Retina (tissue), 1 donor: ENCODE data around the gene MED8.
A peak's percentile ranks its signal among the peaks of the same experiment; 100 is the strongest.
"Not testable (repeated sequence)": the region's sequence is repeated elsewhere in the genome, so short reads cannot be mapped to it uniquely, and the experiment has no call there.

Experiments
- DNase-seq: peaks from one replicate; pipeline ENCODE4 v3.0.0-alpha.2; 2016

Gene MED8

DNA sequence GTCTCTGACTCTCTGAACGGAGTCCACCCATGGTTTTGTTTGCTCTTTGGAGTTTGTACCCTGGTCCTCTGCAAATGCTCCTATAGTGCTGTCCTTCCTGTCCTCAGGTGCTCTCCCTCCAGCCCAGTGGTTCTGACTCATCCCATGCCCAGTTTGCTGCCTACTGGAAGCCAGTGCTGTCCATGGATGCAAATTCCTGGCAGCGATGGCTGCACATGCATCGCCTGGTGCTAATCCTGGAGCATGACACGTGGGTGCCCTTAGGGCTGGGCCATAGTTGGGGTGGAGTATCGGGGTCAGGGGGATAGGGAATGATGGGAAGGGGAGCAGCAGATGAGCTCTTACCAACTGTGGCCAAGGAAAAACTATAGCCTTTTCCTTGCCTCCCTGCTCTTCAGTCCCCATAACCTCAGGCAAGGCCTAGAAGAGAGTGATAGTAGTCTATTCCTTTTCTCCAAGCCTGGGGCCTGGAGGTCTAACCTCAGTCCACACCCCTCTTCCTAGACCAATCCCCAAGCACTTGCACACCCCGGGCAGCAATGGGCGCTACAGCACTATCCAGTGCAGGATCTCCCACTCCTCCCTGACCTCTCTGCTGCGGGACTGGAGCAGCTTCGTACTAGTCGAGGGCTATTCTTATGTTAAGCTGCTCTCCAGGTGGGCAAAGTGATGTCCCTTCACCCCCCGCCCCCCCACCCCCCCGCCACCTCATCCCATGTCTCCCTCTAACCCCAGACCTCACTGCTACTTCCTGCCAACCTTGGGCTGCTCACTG lies 32.6 kb upstream of the MED8 start:
- DNase-seq = no peak

DNA sequence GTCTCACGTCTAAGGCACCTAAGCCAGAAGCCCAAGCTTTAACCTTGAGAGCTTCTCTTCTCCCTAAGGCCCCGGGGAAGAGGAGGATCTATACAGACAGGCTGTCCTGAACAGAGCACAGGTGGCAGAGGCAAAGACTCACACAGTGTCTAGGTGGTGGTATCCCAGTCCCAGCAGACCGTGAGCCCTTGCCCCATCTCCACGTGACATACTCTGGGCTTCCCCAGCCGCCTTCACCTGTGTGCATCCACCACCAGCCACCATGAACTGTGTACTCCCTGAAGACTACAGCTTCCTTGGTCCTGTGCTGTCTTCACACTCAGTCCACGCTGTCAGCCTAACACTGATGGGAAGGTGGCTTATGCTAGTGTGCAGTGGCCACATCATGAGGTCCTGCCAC lies 31.8 kb upstream of the MED8 start:
- no peak for DNase-seq

DNA sequence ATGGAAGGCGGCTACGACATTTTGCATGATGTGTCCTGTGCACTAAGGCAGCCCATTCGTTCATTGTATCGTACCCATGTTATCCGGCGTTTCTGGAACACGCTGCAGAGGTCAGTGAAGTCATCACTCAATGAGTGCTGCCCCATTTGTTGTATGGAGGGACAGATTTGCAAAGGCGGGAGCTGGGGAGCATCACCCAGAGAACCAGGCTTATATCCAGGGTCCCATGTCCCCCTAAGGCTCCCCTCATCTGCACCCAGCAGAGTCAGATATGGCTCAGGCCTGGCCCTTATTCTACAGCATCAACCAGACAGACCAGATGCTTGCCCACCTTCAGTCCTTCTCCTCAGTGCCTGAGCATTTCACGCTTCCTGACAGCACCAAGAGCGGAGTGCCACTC lies 31.3 kb upstream of the MED8 start:
- DNase-seq = no peak

DNA sequence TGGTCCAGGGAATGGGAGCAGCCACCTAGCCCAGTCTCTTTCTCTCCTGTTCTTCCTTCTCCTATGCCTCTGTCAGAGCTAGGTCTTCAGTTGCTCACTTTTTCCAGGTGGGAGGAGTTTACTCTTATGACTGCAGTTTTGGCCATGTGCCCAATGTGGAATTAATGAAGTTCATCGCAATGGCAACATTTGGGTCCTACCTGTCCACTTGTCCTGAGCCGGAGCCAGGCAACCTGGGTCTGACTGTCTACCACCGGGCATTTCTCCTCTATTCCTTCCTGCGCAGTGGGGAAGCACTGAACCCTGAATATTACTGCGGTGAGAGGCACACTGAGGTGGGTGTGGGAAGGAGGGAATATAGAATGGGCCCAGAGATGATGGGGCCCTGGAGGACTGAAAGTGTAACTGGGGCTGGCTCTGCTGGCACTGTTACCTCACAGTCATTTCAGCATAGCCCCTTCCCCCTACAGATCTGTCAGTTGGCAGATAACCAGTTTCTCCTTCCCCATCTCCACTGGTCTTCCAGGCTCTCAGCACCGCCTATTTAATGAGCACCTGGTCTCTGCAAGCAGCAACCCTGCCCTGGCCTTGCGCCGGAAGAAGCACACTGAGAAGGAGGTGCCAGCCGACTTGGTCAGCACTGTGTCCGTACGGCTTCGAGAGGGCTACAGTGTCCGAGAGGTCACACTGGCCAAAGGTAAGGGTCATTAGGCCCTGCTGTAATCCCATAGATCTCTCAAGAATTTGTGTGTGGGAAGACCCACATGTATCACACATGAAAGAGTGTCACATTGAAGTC lies 30.2 kb upstream of the MED8 start:
- no peak for DNase-seq

DNA sequence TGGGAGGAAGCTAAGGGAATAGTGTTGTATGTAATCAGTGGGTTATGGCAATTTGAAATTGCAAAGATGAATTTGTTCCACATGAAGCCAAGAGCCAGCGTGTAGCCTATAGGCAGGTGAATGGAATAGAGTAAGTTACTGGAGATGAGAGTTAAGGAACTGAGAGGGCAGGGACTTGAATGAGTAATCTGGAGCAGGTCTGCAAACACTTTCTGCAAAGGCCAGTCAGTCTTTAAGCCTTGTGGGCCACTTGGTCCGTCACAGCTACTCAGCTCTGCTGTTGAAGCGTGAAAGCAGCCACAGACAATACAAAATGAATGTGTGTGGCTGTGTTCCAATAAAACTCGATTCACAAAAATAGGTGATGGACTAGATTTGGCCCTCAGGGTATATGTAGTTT lies 29.3 kb upstream of the MED8 start:
- no peak for DNase-seq

DNA sequence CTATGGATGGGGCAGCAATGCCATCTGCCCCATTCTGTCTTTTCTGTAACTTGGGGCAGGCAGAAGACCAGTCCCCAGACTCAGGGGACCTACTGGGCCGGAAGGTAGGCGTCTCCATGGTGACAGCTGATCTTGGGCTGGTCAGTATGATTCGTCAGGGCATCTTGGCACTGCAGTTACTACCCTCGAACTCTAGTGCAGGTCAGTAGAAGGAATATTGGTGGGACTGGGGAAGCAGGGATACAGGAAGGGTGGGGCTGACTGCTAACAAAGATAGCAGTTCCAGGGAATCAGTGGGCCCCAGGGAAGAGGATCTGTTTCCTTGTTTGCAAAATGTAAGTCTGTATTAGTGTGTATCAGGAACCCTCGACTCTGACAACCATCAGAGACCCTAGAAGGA lies 26.3 kb upstream of the MED8 start:
- no peak for DNase-seq

DNA sequence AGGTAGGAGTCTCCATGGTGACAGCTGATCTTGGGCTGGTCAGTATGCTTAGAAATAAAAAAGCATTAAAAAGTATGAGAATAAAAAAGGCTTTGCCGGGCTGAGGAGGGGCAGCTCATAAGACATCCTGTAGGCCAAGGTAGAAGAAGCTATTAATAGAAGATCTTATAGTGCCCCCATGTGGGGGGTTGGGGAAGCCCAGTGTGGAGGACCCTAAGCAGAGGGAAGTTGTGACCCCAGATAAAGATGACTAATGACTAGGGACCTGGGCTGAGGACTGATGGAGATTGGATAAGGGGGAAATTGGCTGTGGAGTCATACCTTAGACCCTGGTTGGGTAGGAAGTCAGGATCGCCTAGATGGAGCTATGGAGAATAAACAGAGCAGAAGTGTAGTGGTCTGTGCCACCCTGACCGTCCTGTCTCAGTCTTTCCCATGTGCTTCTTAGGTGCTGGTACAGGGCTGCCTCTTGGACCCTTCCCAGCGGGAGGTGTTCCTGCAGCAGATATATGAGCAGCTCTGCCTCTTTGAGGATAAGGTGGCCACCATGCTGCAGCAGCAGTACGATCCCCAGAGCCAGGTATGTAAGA lies 25.1 kb upstream of the MED8 start:
- DNase-seq = peak; percentile 64

DNA sequence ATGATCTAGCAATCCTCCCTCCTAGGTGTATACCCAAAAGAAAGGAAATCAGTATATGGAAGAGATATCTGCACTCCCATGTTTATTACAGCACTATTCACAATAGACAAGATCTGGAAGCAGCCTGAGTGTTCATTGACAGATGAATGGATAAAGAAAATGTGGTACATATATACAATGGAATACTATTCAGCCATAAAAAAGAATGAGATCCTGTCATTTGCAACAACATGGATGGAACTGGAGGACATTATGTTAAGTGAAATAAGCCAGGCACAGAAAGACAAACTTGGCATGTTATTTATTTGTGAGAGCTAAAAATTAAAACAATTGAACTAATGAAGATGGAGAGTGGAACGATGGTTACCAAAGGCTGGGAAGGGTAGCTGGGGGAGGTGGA lies 23.8 kb upstream of the MED8 start:
- DNase-seq = not testable (repeated sequence)

DNA sequence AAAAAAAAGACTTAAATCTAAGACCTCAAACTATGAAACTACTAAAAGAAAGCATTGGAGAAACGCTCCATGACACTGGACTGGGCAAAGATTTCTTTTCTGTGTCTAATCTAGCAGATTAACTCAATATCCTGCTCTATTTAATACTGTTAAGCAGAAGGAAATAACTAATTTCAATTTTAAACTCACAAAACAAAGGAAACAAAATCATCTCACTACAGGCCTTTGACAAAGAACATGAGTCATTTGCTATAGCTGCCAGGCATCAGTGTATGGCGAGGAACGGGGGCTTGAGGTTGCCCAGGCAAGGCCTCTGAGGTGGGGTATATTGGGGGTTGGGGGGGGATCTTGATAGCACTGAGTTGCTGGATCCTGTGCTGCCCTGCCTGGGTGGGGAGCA lies 21.0 kb upstream of the MED8 start:
- no peak for DNase-seq

DNA sequence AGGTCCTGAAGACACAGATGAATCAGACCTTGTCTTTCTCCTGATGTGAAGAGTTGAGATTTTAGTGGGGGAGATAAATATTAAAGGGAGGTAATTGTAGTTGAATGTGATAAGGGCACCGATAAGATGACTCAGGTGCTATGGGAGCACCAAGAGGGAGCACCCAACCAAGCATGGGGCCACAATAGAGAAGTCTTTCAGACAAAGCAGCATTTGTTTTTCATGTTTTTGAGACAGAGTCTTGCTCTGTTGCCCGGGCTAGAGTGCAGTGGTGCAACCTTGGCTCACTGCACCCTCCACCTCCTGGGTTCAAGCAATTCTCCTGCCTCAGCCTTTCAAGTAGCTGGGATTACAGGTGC lies 16.3 kb upstream of the MED8 start:
- no peak for DNase-seq

DNA sequence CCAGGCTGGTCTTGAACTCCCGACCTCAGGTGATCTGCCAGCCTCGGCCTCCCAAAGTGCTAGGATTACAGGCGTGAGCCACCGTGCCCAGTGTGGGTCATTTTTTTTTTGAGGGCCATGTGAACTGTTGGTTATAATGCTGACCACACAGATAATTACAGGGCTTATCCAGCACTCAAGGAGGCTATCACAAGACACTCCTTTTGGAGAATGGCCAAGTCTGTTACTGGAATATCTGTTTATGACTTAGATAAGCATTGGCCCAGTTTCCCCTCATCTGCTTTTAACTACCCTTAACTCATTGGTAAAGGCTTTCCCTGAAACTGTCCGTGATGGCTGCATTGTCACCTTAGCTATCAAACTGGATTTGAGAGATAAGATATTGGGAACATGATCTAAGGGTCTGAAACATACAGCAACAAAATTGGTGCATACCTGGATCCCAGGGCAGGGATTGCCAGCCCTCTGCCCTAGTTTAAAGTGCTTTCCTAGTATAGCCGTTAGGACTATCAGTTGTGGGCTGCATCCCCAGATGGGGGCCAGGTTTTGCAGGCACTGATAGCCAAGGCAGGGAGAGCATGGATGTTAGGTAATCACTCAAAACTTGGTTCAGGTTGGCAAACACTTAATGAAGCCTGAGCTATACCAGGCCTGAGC lies 15.7 kb upstream of the MED8 start:
- no peak for DNase-seq

DNA sequence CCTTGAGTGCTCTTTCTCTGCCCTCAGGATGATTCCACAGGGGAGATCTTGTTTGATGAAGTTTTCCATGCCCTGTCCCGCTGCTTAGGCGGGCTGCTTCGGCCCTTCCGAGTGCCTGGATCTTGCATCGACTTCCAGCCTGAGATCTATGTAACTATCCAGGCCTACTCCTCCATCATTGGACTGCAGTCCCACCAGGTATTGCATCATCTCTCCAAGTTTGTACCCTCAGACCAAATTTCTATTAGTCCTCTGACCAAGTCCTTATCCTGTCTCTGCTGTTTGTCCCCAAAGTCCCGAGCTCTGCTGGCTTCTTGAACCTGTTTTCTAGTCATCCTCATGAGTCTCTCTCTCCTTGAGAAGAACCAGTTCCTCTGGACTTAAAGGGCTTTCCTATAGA lies 14.8 kb upstream of the MED8 start:
- DNase-seq = no peak

DNA sequence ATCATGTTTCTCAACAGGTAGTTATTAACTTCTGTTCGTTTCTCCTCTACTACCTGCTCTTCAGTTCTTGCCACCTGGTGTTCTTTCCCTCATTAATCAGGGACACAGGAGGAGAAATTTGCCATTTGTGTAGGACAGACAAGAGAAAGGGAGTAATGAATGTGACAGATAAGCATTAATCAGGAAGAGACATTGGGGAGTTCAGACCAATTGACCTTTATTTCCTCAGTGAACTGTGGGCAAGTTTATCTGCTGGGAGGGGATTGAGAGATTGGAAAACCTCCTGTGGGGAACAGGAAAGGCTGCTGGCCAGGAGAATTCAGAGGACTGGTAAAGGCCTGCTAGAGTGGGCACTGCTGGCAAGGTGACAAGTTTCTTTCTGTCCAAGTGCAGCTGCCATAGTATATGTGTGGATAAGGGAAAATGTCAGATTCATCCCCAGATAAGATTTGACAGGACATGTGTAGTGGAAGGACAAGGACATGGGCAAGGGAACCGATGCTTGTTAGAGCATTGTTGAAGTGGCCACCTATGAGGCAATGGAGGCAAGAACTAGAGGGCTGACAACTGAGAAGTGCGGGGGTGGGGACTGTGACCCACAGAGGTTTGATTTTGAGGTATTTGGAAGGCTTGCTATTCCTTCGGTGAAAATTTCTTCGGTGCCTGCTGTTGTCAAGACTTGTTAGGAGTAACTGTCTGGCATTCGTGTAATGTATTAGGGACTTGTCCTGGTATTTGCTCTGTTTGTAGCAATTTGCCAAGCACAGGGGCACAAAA lies 12.7 kb upstream of the MED8 start:
- no peak for DNase-seq

DNA sequence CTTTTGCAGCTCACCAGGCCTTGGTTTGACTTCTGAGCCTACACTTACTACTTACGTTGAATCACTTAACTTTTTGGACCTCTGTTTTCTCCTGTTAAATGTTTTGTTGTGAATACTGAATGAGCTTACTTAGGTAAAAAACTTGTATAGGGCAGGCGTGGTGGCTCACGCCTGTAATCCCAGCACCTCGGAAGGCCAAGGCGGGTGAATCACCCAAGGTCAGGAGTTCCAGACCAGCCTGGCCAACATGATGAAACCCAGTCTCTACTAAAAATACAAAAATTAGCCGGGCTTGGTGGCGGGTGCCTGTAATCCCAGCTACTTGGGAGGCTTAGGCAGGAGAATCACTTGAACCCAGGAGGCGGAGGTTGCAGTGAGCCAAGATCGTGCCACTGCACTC lies 10.8 kb upstream of the MED8 start:
- DNase-seq = not testable (repeated sequence)

DNA sequence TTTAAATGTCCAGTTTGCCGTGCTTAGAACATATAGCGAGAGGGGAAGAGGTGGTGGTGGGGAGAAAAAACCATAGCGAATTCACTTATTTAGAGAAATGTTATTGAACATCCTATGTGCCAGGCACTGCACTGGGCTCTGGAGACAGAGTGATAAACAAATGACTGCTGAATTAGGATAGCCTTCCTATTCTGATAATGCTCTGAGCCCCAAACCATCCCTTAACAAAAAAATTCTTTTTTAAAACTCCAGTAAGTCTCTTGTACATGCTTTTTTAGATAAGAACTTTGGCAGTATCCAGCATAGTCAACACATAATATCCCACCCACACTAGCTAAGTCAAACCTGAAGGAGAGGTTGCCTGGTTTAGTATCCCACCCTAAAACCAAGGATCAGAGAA lies 8.6 kb upstream of the MED8 start:
- DNase-seq = no peak

DNA sequence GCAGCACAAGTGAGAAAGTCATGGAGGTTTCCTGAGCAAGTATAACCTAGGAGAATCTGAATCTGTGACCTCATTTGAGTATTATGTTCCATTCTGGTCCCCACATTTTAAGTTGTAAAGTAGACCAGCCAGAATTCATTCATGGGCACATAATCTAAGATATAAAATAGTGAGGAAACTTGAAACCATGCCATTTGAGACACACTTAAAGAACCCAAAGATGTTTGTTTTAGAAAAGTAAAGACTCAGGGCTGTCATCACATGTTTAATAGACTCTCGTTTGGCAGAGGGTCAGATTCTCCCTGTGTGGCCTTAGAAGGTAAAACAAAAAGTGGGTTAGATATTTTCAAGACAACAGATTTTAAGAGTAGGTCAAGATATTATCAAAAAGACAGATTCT lies 6.5 kb upstream of the MED8 start:
- DNase-seq = no peak

DNA sequence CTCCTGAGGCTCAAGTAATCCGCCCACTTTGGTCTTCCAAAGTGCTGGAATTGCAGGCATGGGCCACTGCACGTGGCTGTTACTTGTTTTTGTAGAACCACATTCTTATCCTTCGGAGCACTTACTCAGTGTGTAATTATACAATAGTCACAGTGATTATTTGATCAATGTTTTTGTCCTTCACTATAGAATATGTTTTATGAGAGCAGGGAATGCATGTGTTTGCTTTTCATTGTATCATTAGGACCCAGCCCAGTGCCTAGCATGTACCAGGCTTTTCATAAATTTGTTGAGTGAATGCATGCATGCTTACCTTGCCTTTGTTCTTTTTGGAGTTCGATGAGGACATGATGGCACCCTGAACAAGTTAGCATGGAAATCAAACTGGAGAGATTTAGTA lies 5.9 kb upstream of the MED8 start:
- DNase-seq = no peak

DNA sequence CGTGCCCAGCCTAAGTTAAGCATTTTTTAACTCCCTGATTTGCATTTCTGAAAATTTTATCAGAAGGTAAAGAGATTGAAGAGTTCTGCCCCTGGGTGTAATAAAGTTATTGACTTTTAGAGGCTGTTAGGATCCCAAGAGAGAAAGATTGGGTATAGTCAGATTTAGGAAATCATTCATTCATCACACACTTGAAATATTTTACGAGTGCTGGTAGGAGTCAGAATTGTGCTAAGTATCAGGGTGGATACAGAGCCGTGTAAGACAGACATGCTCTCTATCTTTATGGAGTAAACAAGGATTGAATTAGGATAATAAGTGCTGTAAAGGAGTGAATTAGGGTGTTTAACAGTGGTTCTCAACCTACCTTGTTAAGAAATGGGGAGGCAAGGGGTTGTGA lies 3.1 kb upstream of the MED8 start:
- DNase-seq = no peak

DNA sequence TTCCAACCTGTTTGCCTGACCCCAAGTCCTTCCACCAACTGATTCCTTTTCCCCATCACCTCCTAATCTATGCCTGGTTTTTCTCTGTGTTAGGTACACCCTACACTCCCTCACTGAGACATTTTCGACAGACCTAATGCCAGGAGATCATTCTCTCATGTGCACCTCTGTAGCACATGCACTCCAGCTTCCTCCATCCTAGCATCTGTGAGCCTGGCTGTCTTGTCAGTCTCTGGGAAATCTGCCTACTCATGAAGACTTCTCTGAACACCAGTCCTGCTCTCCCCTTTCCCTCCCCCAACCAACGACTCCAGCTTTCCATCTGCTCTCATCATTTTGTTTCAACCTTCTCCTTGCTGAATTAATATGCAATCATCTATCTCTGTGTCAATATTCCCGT lies 987 bp downstream of the MED8 start:
- no peak for DNase-seq

DNA sequence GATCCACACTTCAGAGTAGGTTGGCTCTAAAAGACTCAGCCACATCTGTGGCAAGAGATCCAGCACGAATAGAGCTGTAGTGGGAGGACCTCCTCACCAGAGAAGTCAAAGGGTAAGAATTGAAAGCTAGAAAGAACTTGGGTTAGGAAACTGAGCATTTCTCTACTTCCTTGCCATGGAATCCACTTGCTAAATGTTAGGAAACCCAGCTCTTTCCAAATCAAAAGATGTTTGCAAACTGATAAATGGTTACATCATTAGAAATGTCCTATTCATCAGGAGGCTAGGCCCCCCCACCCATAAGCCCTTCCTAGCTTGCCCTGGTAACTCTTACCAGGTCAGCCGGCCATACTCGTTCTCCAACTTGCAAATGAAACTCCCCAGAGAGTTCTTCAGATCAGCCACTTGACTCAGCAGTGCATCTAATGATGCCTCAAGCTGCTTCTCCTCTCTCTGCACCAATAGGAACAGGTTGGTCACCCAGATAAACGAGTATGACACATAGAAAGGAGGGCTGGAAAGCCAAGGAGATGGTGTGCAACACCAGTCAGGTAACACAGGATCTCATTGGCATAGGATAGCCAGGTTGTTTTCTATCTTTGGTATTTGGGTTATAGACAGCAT lies 1.5 kb downstream of the MED8 start:
- DNase-seq = no peak

DNA sequence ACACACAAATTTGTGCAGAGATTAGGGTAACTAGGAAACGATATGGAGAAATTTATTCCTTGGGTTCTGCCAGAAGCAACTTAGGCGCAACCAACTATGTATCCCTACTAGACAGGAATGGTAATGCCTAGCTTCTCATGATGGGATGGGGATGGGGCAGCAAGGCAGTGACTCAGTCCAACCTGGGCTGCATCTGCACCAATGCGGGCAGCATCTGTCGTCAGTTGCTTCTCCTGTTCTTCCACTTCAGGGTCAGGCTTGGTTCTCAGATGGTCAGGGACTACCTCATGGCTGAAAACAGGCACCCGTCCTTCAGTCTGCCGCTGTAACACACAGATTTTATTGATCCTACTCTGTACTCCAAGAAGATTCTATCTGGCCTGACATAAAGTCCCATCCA lies 2.9 kb downstream of the MED8 start:
- no peak for DNase-seq

DNA sequence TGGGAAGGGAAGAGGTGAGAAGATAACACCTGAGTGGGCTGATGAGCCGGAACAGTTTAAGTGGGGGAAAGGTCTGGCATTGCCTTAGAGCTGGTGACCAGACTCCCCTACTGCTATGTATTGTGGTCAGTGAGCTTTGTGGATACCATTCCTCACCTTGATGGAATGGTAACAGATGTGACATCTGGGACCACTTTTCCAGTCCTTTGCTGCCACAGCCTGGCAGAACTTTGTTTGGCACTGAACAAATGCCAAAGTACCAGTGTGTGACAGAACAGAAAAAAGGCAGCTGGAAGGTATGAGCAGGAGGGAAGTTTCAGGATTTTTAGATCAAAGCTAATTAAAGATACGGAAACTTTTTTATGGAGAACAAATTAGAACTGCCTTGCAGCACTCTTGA lies 6.2 kb downstream of the MED8 start:
- no peak for DNase-seq
